GM13976 (cell line): ENCODE results near the gene CEP19.
A peak's percentile ranks its signal among the peaks of the same experiment; 100 is the strongest.
"Not testable (repeated sequence)": the region's sequence is repeated elsewhere in the genome, so short reads cannot be mapped to it uniquely, and the experiment has no call there.

ENCODE experiments used
- DNase-seq: peaks from one replicate; pipeline ENCODE4 v3.0.0; 2012; ENCODE audit warnings: low spot score
- CTCF ChIP-seq: IDR thresholded peaks from 2 replicates; pipeline ENCODE4 v1.5.1; 2012; ENCODE audit warnings: borderline replicate concordance, mild to moderate bottlenecking; ENCODE audit not compliant: insufficient read depth; ENCODE audit errors: extremely low read depth, missing control alignments, control extremely low read depth
- in situ Hi-C: fragments of 300-500 bp; cut with MboI; formaldehyde crosslinking; loops from one replicate; pipeline ENCODE4 v1.12.0; 2022; ENCODE audit warnings: low sequenced_read_pairs, mixed read lengths, inconsistent platforms; ENCODE audit not compliant: unreplicated experiment

CEP19 gene

DNA sequence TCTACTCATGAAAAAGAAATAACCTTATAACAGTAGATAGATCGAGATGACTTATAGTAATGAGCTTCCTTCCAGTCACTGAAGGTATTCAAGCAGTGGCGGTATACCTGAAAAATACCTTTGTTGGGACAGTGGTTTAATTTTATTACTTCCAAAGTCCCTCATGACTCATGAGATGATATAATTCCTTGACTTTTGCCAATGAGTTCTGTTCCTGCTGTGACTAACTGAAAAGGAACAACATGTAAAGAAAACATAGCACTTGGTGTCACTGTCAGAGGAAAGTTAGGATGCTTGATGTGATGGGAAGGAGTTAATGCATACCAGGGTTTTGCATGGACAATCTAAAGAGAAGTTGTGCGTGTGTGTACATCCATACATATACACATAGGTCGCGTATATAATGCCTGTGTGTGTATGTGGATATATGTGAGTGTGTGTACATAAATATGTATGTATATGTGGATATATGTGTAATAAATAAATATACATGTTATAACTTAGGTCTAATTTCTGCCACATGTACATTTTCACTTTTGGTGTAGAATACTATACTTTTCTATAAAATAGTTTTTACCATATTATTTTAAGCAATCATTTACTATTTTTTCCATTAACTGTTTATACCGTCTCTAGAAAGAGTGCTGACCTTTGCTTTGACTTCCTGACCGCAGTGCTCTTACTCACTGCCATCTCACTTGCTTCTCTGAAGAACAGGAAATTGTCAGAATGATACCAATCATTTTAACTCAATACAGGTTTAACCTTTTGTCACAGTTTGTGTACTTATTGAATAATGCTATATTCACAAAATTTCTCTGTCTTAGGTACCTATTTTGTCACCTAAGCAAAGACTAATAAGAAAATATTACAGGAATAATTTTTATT lies 15.0 kb upstream of the CEP19 start:
- TF ChIP-seq CTCF, result no peak
- peak; percentile 28 for DNase-seq
- in situ Hi-C loops, result no loop called here

DNA sequence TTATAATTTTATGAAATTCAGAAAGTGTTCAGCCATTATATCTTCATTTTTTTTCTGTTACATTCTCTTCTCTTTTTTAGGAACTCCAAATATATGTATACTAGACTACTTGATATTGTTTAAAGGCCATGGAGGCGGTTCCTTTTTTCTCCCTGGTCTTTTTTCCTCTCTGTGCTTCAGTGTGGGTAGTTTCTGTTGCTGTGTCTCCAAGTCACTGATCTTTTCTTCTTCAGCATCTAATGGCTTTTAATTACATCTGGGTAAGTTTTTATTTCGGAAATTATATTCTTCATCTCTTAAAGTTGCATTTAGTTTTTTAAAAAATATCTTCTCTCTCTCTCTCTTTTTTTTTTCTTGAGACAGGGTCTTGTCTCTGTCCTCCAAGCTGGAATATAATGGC lies 9.0 kb upstream of the CEP19 start:
- DNase-seq, result no peak
- in situ Hi-C loops, result no loop called here
- TF ChIP-seq CTCF, result no peak

DNA sequence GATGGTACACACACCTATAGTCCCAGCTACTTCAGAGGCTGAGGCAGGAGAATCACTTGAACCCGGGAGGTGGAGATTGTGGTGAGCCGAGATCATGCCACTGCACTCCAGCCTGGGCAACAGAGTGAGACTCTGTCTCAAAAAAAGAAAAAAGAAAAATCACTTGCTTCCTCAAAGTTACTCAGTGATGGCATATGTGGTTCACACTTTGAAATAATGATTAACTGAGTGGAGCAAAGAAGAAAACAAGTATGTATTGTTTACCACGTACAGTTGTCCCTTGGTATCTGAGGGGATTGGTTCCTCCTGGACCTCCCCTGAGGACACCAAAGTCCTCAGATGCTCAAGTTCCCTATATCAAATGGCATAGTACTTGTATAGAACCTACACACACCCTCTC lies 5.1 kb upstream of the CEP19 start:
- in situ Hi-C loops, DNase-seq: not testable (repeated sequence)

DNA sequence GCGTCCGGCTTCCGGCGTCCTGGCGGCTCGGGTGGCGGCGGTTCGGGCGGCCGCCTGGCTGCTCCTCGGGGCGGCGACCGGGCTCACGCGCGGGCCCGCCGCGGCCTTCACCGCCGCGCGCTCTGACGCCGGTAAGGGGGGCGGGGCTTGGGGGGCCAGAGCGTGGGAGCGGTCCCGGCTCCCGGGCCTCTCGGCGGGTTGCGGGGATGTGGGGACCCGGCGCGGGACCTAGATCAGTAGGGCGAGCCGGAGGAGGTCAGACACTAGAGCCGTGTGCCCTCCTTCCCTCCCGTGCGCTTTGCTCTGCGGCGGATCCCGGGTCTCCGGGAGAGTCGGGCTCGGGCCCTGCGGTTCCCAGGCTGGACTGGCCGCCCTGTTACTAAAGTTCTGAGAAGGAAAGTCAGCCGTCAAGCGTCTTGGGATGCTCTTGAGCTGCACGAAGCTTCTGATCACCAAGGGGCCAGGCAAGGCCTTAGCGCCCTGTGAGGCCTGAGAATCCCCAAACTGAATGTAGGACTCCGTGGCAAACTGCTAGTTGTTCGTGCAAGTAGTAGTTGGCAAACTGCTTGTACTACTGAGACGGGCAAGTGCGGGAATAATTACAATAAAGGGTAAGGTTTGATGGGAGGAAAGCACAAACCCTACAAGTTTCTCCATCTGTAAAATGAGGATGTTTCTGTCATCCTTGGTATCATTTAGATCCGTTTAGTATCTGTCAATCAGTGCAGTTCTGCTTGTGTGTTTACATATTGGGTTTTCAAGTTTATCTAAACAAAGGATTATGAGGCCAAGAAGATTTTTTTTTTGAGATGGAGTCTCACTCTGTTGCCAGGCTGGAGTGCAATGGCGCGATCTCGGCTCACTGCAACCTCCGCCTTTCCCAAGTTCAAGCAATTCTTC lies 714 bp upstream of the CEP19 start:
- no peak for DNase-seq
- no peak for TF ChIP-seq CTCF
- in situ Hi-C loops, result no loop called here

- in situ Hi-C loops, result no loop called here
- TF ChIP-seq CTCF, result no peak
- no peak for DNase-seq
These were observed 3.6 kb downstream of the CEP19 start for GRCh38 chr3:196708467-196708866.

- no peak for DNase-seq
- in situ Hi-C loops, result no loop called here
- no peak for TF ChIP-seq CTCF
These were observed 4.5 kb downstream of the CEP19 start for GRCh38 chr3:196707566-196707965.

- in situ Hi-C loops, result no loop called here
- no peak for DNase-seq
- no peak for TF ChIP-seq CTCF
These were observed 5.3 kb downstream of the CEP19 start for GRCh38 chr3:196706731-196707130.
